Fibroblast of skin of left quadriceps (primary cell): ENCODE measurements around the gene ADK.
A peak's percentile ranks its signal among the peaks of the same experiment; 100 is the strongest.

Source experiments
- DNase-seq, 2 experiments: peaks; one replicate each; pipeline ENCODE4 v3.0.0-alpha.2; 2013; ENCODE audit warnings: low read depth in 2 of 2

ADK gene

GRCh38 chr10:74234569-74234968 is 83.5 kb downstream of the ADK start:
- DNase-seq, result no peak

DNA sequence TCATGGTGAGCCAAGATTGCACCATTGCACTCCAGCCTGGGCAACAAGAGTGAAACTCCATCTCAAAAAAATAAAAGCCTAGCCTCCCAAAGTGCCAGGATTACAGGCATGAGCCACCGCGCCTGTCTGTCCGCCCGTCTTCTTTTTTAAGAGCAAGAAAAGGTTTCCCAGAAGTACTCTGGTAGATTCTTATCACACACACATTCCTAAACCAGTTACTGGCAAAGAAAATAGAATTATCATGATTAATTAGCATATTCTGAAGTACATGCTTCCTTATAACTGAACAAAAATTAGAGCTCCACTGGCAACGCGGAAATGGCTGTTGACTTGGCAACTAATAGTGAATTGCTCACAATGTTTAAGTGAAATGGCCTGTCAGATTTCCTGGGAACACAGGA is 87.0 kb downstream of the ADK start:
- DNase-seq, result no peak

DNA sequence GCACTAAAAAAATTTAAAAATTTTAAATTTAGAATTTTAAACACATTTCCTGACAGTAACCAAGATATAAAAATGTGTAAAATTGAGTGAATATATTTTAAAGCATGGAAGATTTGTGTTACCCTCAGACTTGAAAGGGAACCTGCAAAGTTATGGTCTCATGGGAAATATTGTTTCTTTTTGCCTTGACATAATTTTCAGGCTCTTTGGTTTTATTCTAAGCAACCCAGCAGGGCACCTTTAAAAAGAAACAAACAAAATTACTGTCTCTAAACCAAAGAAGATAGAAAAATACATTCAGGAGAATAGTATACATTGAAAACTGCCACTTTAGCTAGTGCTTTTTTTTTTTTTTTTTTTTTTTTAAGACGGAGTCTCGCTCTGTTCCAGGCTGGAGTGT is 87.5 kb downstream of the ADK start:
- DNase-seq, result no peak

GRCh38 chr10:74243067-74243466 is 92.0 kb downstream of the ADK start:
- DNase-seq, result no peak

DNA sequence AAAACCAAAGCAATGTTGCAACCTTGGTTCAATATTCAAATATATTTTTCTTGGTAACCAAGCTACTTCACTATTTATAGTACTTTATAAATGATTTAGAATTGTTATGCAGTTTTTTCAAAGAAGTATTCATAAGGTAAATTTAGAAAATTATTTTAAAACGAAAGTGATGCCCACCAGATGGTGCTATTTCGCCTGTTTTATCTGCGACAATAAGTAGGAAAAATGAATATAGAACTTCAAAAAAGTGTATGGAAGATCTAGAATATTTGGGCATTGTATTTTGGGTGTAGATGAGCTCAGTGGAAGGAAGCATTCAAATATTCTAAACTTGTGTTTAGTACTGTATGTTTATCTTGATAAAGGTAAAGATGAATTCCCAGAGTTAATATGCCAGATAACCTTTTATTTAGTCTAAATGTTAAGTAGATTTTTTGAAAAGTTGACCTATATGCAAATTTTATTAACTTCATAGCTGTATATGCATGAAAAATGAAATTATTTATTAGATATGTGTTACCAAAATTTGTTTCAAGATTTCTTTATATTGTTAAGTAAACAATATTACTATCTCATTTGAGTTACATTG is 93.2 kb downstream of the ADK start:
- peak in 1 of 2 experiments; percentile 34 for DNase-seq

DNA sequence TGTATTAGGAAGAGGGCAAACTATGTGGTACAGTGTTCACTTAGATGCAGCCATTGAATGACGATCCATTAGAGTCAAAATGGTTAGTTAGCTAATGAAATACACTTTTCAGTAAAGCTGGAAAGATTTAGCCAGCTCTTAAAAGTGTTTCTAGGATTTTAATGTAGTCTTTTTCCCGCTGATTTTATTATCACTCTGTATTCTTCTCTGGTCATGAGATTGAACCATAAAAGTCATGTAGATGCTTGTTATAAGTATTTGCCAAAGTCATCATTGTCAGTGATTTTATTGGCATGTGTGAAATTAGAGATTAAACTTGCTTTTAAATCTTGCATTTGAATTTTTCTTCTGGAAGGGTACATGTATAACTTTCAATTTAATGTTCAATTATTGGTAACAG is 93.8 kb downstream of the ADK start:
- DNase-seq, result no peak

- DNase-seq, result no peak
Observed at GRCh38 chr10:74246495-74246894, 95.5 kb downstream of the ADK start.

DNA sequence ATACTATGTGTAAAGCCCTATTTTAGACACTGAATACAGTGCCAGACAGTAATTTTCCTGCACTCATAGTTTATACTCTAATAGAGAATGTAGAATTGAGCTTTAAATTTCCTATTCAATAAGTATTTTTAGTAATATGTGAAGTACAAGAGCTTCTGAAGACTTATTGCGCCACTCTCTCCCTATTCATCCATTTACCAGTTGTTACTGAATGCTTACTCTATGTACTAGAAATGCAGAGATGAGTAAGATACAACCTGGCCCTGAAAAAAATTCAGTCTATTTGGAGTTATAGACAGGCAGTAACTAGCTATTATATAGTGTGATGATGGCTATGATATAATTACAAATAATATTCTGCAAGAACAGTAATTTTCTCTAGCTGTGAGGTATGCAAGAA is 98.8 kb downstream of the ADK start:
- no peak for DNase-seq

DNA sequence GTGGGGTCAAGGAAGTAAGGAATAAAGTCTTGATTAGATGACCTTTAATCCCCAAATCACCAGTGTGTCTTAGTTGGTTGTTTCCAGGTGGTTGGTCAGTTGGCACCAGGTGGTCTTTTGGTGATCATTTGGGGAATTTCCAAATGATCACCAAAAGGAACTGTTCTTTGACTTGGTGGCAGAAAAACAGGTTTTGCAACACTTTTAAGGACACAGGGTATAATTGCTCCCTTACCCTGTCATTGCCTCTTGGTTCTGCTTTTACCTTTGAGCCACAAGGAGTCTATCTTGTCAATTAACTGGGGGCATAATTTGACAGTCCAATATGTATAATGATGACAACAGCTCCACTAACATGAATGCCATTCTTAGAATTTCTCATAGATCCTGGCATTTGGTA is 104.2 kb downstream of the ADK start:
- no peak for DNase-seq

DNA sequence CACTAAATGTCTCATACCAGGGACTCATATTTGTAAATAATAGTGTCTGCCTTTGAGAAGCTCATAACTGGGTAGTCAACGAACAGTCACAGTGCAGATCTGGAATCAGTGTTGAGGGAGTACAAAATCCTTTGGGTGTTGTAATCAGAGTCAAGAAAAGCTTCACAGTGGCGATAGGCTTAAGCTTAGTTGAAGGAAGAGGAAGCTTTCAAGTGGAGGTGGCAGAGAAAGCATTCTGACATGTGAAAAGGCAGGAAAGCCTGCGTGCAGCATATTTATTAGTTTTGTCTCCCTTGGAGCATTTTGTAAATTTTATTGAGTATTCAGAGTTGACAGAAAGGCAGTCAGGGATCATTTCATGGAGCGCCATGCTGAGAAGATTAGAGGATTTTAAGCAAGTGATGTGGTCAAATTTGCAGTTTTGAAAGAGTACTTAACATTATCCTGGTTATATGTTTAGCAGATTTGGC is 104.9 kb downstream of the ADK start:
- no peak for DNase-seq

DNA sequence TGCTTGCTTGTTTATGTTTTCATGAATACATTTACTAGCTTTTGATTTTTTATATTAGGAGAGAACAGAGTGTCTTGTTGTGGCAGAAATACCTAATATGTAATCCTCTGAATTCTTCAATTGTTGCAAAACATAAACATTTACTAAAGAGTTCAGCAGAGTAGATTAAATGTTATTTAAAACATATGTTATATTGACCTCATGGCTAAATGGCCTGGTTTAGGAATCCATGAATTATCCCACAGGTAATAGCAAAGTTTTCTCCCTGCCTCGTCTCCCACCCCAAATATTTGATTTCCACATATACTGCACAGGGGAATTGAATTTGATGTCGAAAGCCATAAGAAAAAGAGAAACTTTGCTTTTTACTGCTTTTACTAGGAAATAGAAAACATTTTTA is 111.8 kb downstream of the ADK start:
- no peak for DNase-seq

DNA sequence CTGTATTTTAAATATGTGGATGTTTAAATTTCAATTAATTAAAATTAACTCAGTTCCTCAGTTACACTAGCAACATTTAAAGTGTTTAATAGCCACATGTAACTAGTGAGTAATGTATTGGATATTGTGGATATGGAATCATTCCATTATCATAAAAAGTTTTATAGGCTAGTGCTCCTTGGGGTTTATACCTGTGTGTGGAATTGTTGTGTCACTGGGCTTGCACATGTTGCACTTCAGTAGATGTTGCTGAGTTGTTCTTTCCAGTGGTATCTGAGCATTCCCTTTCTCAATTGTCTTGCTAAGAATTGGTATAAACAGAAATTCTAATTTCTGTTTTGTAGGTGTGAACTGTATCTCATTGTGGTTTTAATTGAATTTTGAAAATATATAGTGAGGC is 113.0 kb downstream of the ADK start:
- no peak for DNase-seq

- no peak for DNase-seq
Observed at GRCh38 chr10:74272288-74272687, 121.3 kb downstream of the ADK start.

DNA sequence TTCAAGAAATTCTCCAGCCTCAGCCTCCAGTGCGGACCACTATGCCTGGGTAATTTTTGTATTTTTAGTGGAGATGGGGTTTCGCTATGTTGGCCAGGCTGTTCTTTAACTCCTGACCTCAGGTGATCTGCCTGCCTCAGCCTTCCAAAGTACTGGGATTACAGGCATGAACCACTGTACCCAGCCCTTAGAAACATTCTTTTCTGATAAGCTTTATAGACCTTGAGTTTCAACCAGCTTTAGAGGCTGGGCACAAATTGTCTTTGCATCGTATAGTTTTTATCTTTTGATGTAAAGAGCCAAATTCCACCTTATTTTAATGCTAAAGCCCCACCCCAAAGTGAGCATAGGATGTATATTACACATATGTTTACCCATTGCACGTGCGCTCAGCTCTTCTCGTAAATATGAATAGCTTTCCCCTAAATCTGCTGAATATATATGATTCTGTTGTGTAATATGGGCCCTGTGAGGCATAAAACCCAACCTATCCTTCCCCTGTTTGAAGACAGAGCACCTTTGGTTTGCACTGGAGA is 124.8 kb downstream of the ADK start:
- DNase-seq, result no peak

DNA sequence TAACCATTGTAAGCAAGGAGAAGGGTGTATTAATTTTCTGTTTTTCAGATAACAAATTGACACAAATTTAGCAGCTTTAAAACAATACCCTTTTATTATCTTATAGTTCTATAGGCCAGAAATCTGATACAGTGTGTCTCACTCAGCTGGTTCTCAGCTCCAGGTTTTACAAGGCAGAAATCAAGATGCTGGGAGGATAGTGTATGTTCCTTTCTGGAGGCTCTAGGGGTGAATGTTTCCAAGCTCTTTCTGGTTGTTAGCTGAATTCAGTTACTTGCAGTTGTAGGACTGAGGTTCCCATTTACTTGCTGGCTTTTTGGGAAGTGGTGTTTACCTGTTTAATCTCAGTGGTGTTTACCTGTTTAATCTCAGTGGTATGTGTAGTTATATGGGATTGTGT is 125.4 kb downstream of the ADK start:
- DNase-seq, result no peak

GRCh38 chr10:74282151-74282847 is 131.3 kb downstream of the ADK start:
- peak; percentile 86 to 87 for DNase-seq

- DNase-seq, result no peak
Observed at GRCh38 chr10:74282848-74283210, 131.8 kb downstream of the ADK start.

GRCh38 chr10:74289188-74289587 is 138.2 kb downstream of the ADK start:
- DNase-seq, result no peak

DNA sequence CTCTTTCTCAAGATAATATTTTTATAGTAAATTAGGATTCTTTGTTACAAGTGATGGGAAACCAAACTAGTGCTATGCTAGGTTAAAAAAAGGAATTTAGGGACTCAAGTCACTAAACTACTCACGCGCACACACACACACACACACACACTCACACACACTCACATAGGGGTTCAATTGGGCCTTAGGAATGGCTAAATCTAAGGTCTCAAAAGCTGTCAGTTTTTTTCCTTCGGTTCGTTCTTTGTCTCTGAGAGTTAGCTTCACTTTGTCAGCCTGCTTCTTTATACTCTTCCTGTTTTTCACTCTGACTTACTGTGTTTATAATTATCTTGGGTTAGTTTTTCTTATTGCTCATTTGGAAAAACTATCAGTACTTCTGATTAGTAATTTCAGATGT is 138.9 kb downstream of the ADK start:
- no peak for DNase-seq

DNA sequence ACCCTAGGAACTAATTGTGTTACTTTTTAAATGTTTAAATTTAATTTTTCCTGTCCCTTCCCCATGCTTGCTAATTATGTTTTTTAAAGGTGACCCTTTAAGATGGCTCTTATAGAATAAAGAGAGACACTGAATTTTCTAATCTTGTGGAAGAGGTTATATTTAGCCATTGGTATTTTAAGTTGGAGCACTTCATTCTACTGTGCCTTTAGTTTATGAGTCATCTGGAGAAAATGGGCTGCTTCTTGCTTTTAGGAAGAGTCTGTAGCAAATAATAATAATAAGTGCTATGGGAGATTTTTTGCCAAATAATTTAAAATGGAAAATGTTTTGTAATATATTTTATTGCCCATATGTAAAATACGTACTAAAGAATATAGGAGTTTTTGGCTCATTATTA is 139.7 kb downstream of the ADK start:
- DNase-seq, result peak; percentile 49 to 53

GRCh38 chr10:74292871-74293427 is 141.9 kb downstream of the ADK start:
- DNase-seq, result peak; percentile 47 to 57

GRCh38 chr10:74293686-74294371 is 142.8 kb downstream of the ADK start:
- peak; percentile 70 to 71 for DNase-seq
